Hepatocyte (in vitro differentiated cells): ENCODE data around the gene GNAI2. TPM values are rescaled to one million over a fixed set of nuclear protein-coding genes. Genes with fewer than 3 reads are reported as not detected.

Experiments
- DNase-seq: peaks from one replicate; pipeline ENCODE4 v3.0.0-alpha.2; 2016; ENCODE audit warnings: low spot score
- H2AFZ ChIP-seq: fragments of 200-600 bp; sonication (generic); 2 replicates; pipeline ENCODE4 v1.6.0; 2016; ENCODE audit warnings: antibody characterized with exemption, mild to moderate bottlenecking
- H3K27ac ChIP-seq: fragments of 200-600 bp; sonication (generic); 2 replicates; pipeline ENCODE4 v1.5.1; 2016; ENCODE audit warnings: mild to moderate bottlenecking
- H3K27me3 ChIP-seq: fragments of 200-600 bp; sonication (generic); 2 replicates; pipeline ENCODE4 v1.6.1; 2016
- H3K36me3 ChIP-seq: fragments of 200-600 bp; sonication (generic); replicated peaks from 2 replicates; pipeline ENCODE4 v1.5.1; 2016; ENCODE audit warnings: low read depth; ENCODE audit not compliant: insufficient read depth
- H3K4me1 ChIP-seq: fragments of 200-600 bp; sonication (generic); 2 replicates; pipeline ENCODE4 v1.5.1; 2016; ENCODE audit warnings: mild to moderate bottlenecking, moderate library complexity; ENCODE audit not compliant: insufficient read depth
- H3K4me2 ChIP-seq: fragments of 200-600 bp; sonication (generic); 2 replicates; pipeline ENCODE4 v1.6.0; 2016
- H3K4me3 ChIP-seq: fragments of 200-600 bp; sonication (generic); 2 replicates; pipeline ENCODE4 v1.5.1; 2016; ENCODE audit warnings: mild to moderate bottlenecking
- H3K79me2 ChIP-seq: fragments of 200-600 bp; sonication (generic); 2 replicates; pipeline ENCODE4 v1.6.0; 2017; ENCODE audit warnings: mild to moderate bottlenecking
- H3K9me2 ChIP-seq: fragments of 200-600 bp; sonication (generic); replicated peaks from 2 replicates; pipeline ENCODE4 v1.6.0; 2017; ENCODE audit warnings: mild to moderate bottlenecking; ENCODE audit not compliant: insufficient read depth
- H3K9me3 ChIP-seq: fragments of 200-600 bp; sonication (generic); 2 replicates; pipeline ENCODE4 v1.5.1; 2016; ENCODE audit warnings: low read depth, mild to moderate bottlenecking
- H4K20me1 ChIP-seq: fragments of 200-600 bp; sonication (generic); 2 replicates; pipeline ENCODE4 v1.6.0; 2016; ENCODE audit warnings: mild to moderate bottlenecking; ENCODE audit not compliant: insufficient read depth, poor library complexity, severe bottlenecking
- CTCF ChIP-seq: fragments of 200-600 bp; sonication (generic); IDR thresholded peaks from 2 replicates; pipeline ENCODE4 v1.5.1; 2016; ENCODE audit warnings: antibody characterized with exemption, mild to moderate bottlenecking; ENCODE audit not compliant: poor library complexity
- EZH2 ChIP-seq: fragments of 200-600 bp; sonication (generic); IDR thresholded peaks from 2 replicates; pipeline ENCODE4 v1.6.1; 2016; ENCODE audit warnings: antibody characterized with exemption, mild to moderate bottlenecking, borderline replicate concordance
- EZH2phosphoT487 ChIP-seq: fragments of 200-600 bp; sonication (generic); IDR thresholded peaks from one replicate; pipeline ENCODE4 v1.6.1; 2018; ENCODE audit warnings: antibody characterized with exemption, mild to moderate bottlenecking, low read depth, moderate library complexity; ENCODE audit not compliant: unreplicated experiment, severe bottlenecking
- WGBS: methylation state at CpG from one replicate; pipeline ENCODE4 v1.1.6; 2016; ENCODE audit warnings: low lambda C conversion rate; ENCODE audit errors: missing lambda C conversion rate; 5-methylcytosine and 5-hydroxymethylcytosine counted together
- polyA plus RNA-seq: library from polyadenylated mRNA; unstranded; fragments of >200 nt; fragmentation: Nextera tagmentation; extraction: Ambion mirVana; gene quantifications from 2 replicates; pipeline ENCODE4 v1.2.1, GENCODE V29; 2016
- total RNA-seq: library from RNA; depleted of rRNA; stranded (reverse); fragments of >200 nt; gene quantifications from 2 replicates; pipeline ENCODE4 v1.2.3, GENCODE V29; 2014

GNAI2 gene
- total and polyA plus RNA-seq, 2 experiments from 2014 or later = 103 to 233 TPM

- H3K4me1 ChIP-seq = peaks cover 14% of the 10 kb centered on the region
- peaks cover 30% of the 10 kb centered on the region for H3K27me3 ChIP-seq
- H3K27ac ChIP-seq = no peak overlapping the region
- no peak overlapping the region for H3K4me3 ChIP-seq
- TF ChIP-seq EZH2 (no peak), EZH2phosphoT487 (no peak), CTCF (no peak)
- no peaks in the 10 kb centered on the region for H3K9me2 ChIP-seq
- no peaks in the 10 kb centered on the region for H3K79me2 ChIP-seq
- no peaks in the 10 kb centered on the region for H4K20me1 ChIP-seq
- peak overlapping the region; percentile 96 for H3K4me2 ChIP-seq
- no peak for DNase-seq
- 88% methylated on average over 11 of the region's 12 CpGs for WGBS
- no peaks in the 10 kb centered on the region for H3K9me3 ChIP-seq
- no peaks in the 10 kb centered on the region for H3K36me3 ChIP-seq
- H2AFZ ChIP-seq = no peak overlapping the region
These were observed 31.9 kb upstream of the GNAI2 start for GRCh38 chr3:50203809-50204803.

GRCh38 chr3:50204804-50205412, 31.1 kb upstream of the GNAI2 start, which contains the start of gene SLC38A3:
Gene SLC38A3, plus strand, starts transcription at chr3:50205271. Its CDS starts 8,929 bp downstream, at chr3:50214200.
- Histone ChIP-seq H3K79me2 (no peaks in the 10 kb centered on the region), H2AFZ (peak within 1 kb of the TSS; percentile 50), H3K27ac (peak within 1 kb of the TSS; percentile 9), H4K20me1 (no peaks in the 10 kb centered on the region), H3K9me2 (no peaks in the 10 kb centered on the region), H3K36me3 (no peaks in the 10 kb centered on the region), H3K4me3 (peak within 1 kb of the TSS; percentile 34), H3K4me2 (peak within 1 kb of the TSS; percentile 96), H3K27me3 (peaks cover 30% of the 10 kb centered on the region), H3K4me1 (peaks cover 14% of the 10 kb centered on the region), H3K9me3 (no peaks in the 10 kb centered on the region)
- DNase-seq = peak; percentile 72
- TF ChIP-seq EZH2 (peak; percentile 44), CTCF (no peak), EZH2phosphoT487 (no peak)
- WGBS = 4% methylated on average over 15 of the region's 41 CpGs

GRCh38 chr3:50205413-50206276, 30.4 kb upstream of the GNAI2 start:
- H3K4me1 ChIP-seq = peaks cover 14% of the 10 kb centered on the region
- peak; percentile 73 for DNase-seq
- peak overlapping the region; percentile 9 for H3K27ac ChIP-seq
- no peaks in the 10 kb centered on the region for H3K79me2 ChIP-seq
- peak overlapping the region; percentile 96 for H3K4me2 ChIP-seq
- no peaks in the 10 kb centered on the region for H4K20me1 ChIP-seq
- H2AFZ ChIP-seq = peak overlapping the region; percentile 50
- H3K36me3 ChIP-seq = no peaks in the 10 kb centered on the region
- TF ChIP-seq CTCF (no peak), EZH2 (no peak), EZH2phosphoT487 (no peak)
- H3K27me3 ChIP-seq = peaks cover 30% of the 10 kb centered on the region
- no peaks in the 10 kb centered on the region for H3K9me2 ChIP-seq
- WGBS = 1% methylated on average over 62 of the region's 67 CpGs
- H3K9me3 ChIP-seq = no peaks in the 10 kb centered on the region
- H3K4me3 ChIP-seq = peak overlapping the region; percentile 34
